Embryonic facial prominence (tissue), 1 donor: Measurements from ENCODE around the gene KLK7.

Source experiments
- DNase-seq: peaks from one replicate; pipeline ENCODE4 v3.0.0-alpha.2; 2016; ENCODE audit errors: extremely low spot score

Gene KLK7

DNA sequence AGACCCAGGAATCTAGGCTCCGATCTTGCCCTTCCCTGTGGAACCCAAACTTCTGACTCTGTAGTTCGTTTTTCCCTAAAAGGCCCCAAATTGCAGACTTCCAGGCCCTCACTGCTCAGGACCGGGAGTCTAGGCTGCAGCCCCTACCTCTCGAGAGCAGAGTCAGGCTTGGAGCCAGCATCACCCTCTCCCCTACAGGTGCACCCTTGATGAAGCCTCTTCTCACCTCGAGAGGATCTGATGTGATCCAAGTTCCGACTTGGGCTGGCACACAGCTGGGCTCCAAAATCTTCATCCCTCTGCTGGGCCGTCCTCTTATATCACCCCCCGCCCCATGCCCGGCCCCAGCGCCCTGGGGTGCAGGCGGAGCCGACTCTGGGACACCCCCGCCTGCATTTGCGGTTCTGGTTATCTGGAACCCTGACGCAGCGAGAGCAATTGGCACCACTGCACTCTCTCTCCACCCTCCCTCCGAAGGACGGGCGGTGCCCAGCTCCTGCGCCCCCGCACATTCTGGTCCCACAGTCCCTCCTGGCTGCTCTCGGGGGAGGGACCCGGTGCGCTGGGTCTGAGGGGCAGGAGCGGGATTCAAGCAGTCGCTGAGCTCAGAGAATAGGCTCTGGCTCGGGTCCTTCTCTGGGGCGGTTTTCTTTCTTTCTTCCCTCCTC is at the start of gene KLK7:
Gene KLK7, minus strand, starts transcription at position 293 of the 668 bp plus-strand sequence. CDS start 1,518 bp downstream, outside the sequence.
- no peak for DNase-seq

DNA sequence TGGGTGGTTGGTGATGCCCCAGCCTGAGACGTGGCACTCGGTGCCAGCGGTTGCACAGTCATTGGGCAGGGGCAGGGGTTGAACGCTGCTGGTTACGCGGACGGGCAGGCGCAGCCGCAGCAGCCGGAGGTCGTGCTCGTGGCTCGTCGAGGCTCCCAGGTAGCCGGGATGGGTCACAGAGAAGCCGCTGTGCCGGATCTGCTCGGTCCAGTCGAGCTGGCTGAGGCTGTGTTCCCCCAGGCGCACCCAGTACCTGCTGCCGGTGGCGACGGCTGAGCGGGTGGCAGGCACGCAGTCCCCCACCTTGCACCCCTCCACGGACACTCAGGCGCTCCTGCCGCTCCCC is 48.1 kb upstream of the KLK7 start:
- no peak for DNase-seq

DNA sequence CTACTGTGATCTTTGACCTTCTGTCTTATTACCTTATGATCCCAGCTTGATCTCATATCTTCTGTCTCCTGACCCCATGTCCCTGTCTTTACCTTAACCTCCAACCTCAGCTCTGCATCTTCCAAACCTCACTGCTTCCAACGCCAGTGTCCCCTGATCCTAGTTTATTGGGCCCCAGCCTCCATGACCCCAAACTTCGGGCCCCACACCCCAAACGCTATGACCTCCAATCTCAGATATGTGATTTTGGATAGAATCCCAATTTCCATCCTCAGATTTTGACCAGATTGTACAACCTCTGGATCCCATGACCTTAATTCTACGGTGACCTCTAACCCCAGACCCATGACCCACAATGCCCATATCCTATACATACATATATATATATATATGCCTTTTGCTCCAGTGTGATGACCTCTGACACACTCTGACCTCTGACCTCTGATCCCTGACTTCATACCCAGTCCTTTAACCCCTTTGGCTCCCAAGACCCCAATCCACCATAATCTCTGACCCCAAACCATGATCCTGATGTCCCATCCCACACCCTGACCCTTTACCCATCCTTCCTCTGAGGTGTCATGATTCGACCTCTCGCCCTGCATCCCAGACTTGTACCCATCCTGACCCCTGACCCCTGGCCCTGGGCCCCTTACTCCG is 47.6 kb upstream of the KLK7 start:
- DNase-seq, result no peak

GRCh38 chr19:51030631-51031030 is 46.9 kb upstream of the KLK7 start:
- no peak for DNase-seq

- no peak for DNase-seq
These were observed 46.0 kb upstream of the KLK7 start for GRCh38 chr19:51029718-51030117.

GRCh38 chr19:51027873-51028272 is 44.2 kb upstream of the KLK7 start:
- no peak for DNase-seq

DNA sequence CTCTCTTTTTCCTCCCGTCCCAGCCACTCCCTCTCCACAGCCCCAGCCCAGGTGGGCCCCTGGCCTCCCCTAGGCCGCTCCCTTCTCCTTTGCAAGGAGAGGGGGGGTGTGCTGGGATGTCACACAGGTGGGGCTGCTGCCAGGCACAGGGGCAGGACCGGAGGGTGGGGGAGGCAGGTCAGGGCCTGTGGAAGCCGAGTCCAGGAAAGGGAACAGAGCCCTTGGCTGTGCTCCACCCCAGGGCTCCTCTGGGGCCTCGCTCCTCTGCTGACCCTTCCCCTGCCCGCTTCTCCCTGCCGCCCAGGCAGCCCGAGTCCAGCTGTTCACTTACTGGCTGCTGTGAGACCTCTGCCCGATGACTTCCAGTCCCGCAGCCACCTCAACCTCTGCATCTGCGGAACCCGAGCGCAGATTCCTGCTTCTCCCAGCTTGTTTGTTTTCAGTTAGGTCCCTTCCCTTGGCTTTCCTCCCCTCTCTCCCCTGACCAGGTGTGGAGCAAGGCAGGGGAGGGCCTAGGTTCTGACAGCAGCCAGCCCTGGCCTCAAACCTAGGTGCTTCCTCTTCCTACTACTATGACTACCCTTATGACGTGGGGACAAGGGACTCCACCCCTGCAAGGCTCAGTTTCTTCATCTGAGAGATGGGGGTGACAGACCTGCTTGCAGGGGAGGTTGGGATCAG is 43.5 kb upstream of the KLK7 start:
- no peak for DNase-seq

DNA sequence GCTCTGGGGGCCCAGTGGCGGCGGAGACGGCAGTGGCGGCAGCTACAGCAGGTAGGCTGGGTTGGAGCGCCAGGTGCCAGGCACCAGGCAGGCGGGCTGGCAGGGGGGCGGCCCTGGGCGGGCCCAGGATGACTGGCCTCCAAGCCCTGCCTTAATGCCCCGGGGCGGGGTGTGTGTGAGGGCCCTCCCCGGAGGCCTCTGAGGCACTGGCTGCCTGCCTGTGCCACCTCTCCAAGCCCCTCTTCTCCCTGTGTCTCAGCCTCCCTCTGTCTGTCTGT is 42.8 kb upstream of the KLK7 start, which contains the start of gene KLK11:
Gene KLK11, minus strand, starts transcription at position 63 of the 278 bp plus-strand sequence. CDS start 985 bp downstream, outside the sequence.
- DNase-seq, result no peak

DNA sequence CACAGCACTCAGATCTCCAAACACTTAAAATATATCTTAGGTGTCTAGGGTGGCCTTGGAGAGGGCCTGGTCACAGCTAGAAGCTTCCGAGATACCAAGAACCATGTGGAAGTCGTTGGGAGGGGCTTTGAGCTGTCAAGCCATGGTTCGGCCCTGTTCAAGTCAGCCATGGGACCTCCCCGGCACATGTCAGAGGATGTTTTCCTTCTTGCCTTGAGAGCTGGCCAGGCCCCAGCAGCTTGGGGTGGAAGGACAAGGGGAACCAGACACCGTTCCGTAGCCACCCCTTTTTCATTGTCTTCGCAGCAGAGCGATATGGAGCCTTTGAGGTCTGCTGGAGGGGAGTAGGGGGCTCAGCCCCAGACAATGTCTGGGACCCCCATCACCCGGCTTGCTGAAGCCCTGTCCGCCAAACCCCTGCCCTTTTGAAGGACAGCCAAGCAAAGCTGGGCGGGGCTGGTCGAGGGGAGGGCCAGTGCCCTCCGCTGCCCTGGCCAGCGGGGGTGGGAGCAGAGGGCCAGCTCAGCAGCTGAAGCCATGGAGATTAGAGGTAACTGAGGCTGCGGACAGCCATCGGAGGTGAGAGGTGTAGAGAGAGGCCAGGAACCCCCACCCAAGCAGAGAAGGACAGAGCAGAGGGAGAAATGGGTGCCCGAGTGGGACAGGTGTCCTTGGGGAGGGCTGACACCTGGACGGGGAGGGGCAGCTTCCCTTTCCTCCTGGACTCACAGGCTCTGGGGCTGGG is 42.3 kb upstream of the KLK7 start:
- DNase-seq, result no peak

GRCh38 chr19:51025401-51025800 is 41.7 kb upstream of the KLK7 start:
- no peak for DNase-seq

DNA sequence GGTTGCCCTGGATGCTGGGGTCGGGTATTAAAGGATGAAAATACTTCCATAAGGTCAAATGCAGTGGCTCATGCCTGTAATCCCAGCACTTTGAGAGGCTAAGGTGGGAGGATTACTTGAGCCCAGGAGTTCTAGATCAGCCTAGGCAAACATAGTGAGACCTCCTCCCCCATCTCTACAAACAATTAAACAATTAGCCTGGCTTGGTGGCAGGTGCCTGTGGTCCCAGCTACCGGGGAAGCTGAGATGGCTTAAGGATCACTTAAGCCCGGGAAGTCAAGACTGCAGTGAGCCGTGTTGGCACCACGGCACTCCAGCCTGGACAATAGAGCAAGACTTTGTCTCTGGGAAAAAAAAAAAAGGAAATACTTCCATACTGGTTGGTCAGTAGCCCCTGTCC is 41.2 kb upstream of the KLK7 start:
- DNase-seq, result no peak

DNA sequence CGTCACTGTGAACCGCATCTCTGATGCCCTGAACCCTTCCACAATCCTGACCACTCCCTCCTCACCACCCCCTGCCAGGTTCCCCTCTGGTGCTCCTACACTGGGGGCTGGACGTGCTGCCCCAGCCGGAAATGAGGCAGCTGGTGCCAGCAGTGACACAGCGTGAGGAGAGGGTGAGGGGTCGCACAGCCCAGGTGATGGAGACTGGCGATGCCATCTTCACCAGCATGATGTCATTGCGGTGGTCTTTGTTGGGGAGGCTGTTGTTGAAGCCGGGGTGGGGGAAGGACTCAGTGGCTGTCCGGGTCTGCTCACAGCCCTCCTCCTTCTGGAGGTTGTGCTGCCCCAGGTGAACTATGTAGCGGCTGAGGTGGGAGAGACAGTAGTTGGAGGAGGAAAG is 40.2 kb upstream of the KLK7 start:
- no peak for DNase-seq

DNA sequence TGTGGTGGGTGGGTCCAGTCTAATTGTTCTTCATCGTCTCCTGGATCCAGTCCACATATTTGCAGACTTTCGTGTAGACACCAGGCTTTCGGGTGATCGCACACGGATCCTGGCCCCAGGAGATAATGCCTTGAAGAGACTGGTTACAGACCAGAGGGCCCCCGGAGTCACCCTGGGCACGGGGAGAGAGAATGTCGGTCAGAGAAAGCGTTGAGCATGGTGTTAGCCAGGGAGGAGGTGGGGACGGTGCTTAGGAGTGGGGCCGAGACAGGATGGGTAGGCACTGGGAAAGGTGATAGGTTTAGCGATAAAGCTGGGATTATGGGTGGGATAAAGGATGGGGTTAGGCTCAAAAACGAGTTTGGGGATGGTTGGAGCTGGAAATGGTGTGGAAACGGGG is 38.8 kb upstream of the KLK7 start:
- no peak for DNase-seq

DNA sequence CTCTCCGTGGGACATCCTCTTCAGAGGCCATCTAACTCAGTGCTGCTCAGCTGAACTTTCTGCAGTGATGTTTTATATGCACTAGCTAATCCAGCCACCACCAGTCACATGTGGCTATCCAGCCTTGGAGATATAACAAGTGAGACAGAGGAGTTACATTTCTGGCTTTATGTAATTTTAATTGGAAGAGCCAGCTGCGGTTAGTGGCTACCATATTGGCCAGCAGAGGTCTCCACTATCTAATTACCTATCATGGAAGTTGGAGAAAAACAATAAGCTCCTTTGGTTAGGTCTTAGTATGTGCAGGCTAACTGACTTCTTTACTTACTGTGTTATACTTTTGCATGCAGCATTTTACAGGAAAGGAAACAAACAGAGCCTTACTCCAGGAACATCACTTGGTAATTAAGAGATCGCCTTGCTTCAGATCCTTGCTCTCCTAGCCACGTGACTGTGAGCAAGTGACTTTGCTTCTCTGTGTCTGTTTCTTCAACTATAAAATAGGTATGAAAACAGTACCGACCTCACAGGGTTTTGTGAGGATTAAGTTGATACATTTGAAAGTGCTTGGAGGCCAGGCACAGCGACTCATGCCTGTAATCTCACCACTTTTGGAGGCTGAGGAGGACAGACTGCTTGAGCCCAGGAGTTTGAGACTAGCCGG is 37.4 kb upstream of the KLK7 start:
- no peak for DNase-seq

- no peak for DNase-seq
These were observed 35.8 kb upstream of the KLK7 start, which contains the start of gene KLK10 for GRCh38 chr19:51019544-51019925. Gene KLK10, minus strand, starts transcription at chr19:51019709. Its CDS starts 579 bp downstream, at chr19:51019130.

DNA sequence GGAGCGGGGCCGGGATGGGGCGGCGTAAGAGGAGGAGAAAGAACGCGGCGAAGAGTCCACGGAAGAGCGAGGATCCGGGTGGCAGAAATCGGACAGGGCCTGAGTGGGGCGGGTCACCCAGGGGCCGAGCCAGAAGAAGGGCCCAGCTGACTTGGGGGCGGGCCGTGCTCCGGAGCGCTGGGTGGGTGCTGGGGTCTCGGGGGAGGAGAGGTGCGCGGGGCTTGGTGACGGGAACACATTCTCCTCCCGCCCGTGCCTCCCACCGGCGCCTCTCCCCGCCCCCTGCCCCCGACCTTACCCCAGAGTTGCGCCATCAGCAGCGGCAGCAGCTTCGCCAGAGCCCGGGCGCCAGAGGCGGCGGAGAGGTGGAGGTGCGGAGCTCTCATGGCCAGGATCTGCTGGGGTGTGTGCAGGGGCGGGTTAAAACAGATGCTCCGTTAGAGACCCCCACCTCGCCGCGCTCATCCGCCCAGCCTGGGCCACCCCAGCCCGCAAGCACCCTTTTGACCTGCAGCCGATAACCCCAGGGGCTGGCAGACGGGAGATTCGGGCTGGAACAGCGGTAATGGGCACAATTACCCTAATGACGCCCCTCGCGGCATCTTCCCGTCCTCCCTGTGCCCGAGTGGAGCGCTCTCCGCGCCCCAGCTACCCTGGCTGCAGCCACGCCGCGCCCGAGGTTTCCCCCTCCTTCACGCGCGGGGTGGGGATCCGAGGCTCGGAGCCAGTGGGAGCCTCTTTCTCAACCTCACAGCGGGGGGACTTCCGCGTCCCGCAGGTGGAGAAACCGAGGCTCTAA is 35.2 kb upstream of the KLK7 start:
- no peak for DNase-seq

DNA sequence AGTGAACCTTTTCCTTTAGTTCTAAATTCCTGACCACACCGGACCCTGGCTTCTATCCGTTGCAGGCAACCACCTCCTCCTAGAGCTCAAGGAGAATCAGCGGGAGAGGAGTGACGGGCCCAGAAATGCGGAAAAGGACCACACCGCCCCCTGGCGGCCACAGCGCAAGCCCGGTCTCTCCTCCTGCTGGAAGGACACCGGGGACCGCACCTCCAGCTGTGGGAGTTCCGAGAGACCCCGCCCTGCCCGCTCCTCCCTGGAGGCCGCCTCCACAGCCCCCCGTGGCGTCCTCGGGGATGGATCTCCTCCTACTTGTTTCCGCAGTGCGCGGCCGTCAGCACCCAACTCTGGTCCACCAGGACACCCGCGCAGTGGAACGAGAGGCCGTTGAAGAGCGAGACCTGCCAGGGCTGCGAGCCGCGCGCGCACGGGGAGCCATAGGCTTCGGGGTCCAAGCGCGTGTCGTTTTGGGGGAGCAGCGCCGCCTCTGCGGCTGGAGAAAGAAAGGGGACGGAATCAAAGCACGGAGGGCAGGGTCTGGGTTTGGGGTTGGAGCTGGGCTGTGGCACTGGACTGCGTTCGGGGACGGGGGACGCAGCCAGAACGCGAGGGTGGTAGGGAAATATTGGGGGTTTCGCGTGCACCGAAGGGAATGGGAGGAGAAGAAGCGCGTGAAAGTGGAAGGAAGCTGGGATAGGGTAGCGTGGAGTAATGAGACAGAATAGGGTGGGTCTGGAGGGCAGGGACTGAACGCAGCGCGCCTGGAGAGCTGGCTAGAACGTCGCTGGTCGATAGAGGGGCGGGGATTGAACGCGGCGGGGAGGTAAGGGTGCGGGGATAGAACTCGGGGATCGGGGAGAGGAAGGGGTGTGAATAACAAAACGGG is 33.3 kb upstream of the KLK7 start:
- DNase-seq, result no peak

DNA sequence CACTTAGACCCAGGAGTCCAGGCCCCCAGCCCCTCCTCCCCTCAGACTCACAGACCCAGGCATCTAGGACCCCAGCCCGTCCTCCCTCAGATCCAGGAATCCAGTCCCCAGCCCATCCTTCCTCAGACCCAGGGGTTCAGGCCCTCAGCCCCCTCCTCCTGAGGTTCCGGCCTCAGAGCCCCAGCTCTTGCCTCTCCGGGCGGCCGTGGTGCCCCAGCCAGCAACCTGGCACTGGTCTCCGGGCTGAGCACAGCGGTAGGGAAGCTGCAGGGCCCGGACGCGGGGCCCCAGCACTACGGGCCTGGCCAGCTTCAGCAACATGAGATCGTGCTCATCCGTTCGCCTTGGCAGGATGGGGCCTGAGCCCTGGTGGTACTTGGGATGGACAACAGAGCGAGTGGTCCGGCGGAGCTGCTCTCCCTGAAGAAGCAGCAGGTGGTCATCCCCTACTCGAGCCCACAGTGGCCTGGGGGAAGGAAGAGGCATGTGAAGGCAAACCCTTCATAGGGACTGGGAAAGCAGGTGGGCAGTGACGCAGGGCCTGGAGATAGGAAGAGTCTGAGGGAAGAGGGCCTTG is 32.1 kb upstream of the KLK7 start:
- no peak for DNase-seq

DNA sequence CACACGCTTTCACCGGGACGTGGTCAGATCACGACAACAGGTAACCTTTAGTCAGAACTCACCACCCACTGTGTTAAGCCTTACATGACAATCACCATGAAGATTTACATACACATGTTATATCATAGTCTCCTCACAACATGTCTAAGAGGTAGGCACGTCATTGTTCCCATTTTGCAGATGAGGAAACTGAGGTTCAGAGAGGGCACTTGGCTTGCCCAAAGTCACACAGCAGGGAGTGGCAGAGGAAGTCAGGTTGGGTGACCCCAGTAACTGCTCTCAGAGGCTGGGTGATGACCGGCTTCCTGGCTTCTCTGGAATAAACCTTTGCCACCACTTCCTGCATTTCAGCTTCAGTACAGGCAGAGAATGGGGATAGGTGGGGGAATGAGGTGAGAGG is 30.5 kb upstream of the KLK7 start:
- no peak for DNase-seq

DNA sequence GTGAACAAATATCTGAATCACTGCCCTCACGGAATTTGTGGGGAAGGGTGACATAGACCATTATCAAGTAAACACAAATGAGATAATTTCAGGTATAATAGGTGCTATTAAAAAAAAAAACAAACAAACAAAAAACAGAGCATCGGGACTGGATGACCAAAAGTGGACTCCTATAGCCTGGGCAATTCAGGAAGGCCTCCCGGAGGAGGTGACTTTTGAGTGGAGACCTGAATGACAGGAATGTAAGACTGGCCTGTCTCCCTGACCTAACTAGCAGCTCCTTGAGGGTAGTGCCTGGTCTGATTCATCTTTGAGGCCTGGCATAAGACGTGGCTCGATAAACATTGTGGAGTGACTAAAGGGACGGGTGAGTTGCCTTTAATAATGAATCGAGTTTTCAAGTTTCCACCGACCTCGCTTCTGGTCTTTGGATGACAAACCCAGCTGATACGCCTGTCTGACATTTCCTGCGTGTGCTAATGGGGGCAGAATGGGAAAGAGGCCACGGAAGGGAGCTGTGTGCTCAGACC is 29.0 kb upstream of the KLK7 start:
- DNase-seq, result no peak
